H9 (cell line): ENCODE data around the gene GPBP1L1. TPM values are rescaled to one million over a fixed set of nuclear protein-coding genes. Genes with fewer than 3 reads are reported as not detected.

Experiments used
- DNase-seq: peaks from one replicate; pipeline ENCODE4 v3.0.0-alpha.2; 2017
- H2AFZ ChIP-seq: one replicate; pipeline ENCODE4 v1.6.1; 2013; ENCODE audit warnings: mild to moderate bottlenecking, low read length, control low read depth, moderate library complexity
- H2AK5ac ChIP-seq: 2 replicates; pipeline ENCODE4 v1.6.1; 2013; ENCODE audit warnings: low read length, control low read depth, mixed read lengths; ENCODE audit not compliant: insufficient read length
- H2BK120ac ChIP-seq: one replicate; pipeline ENCODE4 v1.6.1; 2013; ENCODE audit warnings: low read depth, mild to moderate bottlenecking, low read length, control low read depth, inconsistent platforms; ENCODE audit not compliant: poor library complexity, severe bottlenecking
- H2BK12ac ChIP-seq: 2 replicates; pipeline ENCODE4 v1.6.1; 2013; ENCODE audit warnings: low read length, control low read depth, mixed read lengths, low read depth; ENCODE audit not compliant: insufficient read length
- H2BK15ac ChIP-seq: 2 replicates; pipeline ENCODE4 v1.6.1; 2013; ENCODE audit warnings: low read depth, low read length, control low read depth
- H2BK20ac ChIP-seq: one replicate; pipeline ENCODE4 v1.6.1; 2013; ENCODE audit warnings: low read depth, mild to moderate bottlenecking, low read length, control low read depth, inconsistent platforms; ENCODE audit not compliant: poor library complexity, severe bottlenecking
- H2BK5ac ChIP-seq: 2 replicates; pipeline ENCODE4 v1.6.1; 2013; ENCODE audit warnings: low read length, control low read depth, mixed read lengths; ENCODE audit not compliant: insufficient read length
- H3K14ac ChIP-seq: 2 replicates; pipeline ENCODE4 v1.6.1; 2013; ENCODE audit warnings: low read length, control low read depth; ENCODE audit not compliant: insufficient read depth
- H3K18ac ChIP-seq: 2 replicates; pipeline ENCODE4 v1.6.1; 2013; ENCODE audit warnings: low read depth, mild to moderate bottlenecking, mixed read lengths, low read length, control low read depth; ENCODE audit not compliant: insufficient read length
- H3K23ac ChIP-seq: 2 replicates; pipeline ENCODE4 v1.6.1; 2013; ENCODE audit warnings: low read length, control low read depth, mixed read lengths, low read depth; ENCODE audit not compliant: insufficient read length
- H3K23me2 ChIP-seq: 2 replicates; pipeline ENCODE4 v1.6.1; 2013; ENCODE audit warnings: low read depth, mild to moderate bottlenecking, mixed read lengths, low read length, control low read depth; ENCODE audit not compliant: insufficient read length, poor library complexity, severe bottlenecking
- H3K27ac ChIP-seq: 2 replicates; pipeline ENCODE4 v1.5.1; 2013; ENCODE audit warnings: low read length, control low read depth, mixed read lengths, low read depth; ENCODE audit not compliant: insufficient read length
- H3K27me3 ChIP-seq: 2 replicates; pipeline ENCODE4 v1.6.1; 2013; ENCODE audit warnings: low read length, control low read depth, inconsistent platforms; ENCODE audit not compliant: insufficient read depth
- H3K4ac ChIP-seq: 2 replicates; pipeline ENCODE4 v1.6.1; 2013; ENCODE audit warnings: low read depth, mild to moderate bottlenecking, control low read depth, inconsistent platforms, low read length, moderate library complexity
- H3K4me1 ChIP-seq: 2 replicates; pipeline ENCODE4 v1.6.1; 2013; ENCODE audit warnings: low read length, control low read depth, inconsistent platforms; ENCODE audit not compliant: insufficient read depth
- H3K4me2 ChIP-seq: 2 replicates; pipeline ENCODE4 v1.6.1; 2013; ENCODE audit warnings: low read length, control low read depth, mixed read lengths; ENCODE audit not compliant: insufficient read length, insufficient read depth
- H3K56ac ChIP-seq: 2 replicates; pipeline ENCODE4 v1.6.1; 2013; ENCODE audit warnings: low read depth, mild to moderate bottlenecking, mixed read lengths, low read length, control low read depth; ENCODE audit not compliant: insufficient read length
- H3K79me1 ChIP-seq: 2 replicates; pipeline ENCODE4 v1.6.1; 2013; ENCODE audit warnings: low read depth, mild to moderate bottlenecking, moderate library complexity, low read length, control low read depth, inconsistent platforms; ENCODE audit not compliant: insufficient read depth, poor library complexity, severe bottlenecking
- H3K79me2 ChIP-seq: 2 replicates; pipeline ENCODE4 v1.6.1; 2013; ENCODE audit warnings: low read length, control low read depth, inconsistent platforms; ENCODE audit not compliant: insufficient read depth
- H3K9ac ChIP-seq: 2 replicates; pipeline ENCODE4 v1.6.1; 2013; ENCODE audit warnings: low read length, control low read depth, mixed read lengths; ENCODE audit not compliant: insufficient read length; ENCODE audit errors: extremely low read depth
- H3K9me3 ChIP-seq: one replicate; pipeline ENCODE4 v1.6.1; 2013; ENCODE audit warnings: low read depth, low read length, inconsistent platforms; ENCODE audit not compliant: control insufficient read depth
- H3T11ph ChIP-seq: one replicate; pipeline ENCODE4 v1.6.1; 2013; ENCODE audit warnings: mild to moderate bottlenecking, low read length, control low read depth, inconsistent platforms
- H4K20me1 ChIP-seq: one replicate; pipeline ENCODE4 v1.6.1; 2013; ENCODE audit not compliant: control insufficient read depth, insufficient read length, insufficient read depth
- H4K5ac ChIP-seq: 2 replicates; pipeline ENCODE4 v1.6.1; 2013; ENCODE audit warnings: low read depth, mild to moderate bottlenecking, mixed read lengths, low read length, control low read depth; ENCODE audit not compliant: insufficient read length
- H4K8ac ChIP-seq: replicated peaks from 2 replicates; pipeline ENCODE4 v1.6.1; 2013; ENCODE audit warnings: low read length, control low read depth, mixed read lengths, low read depth; ENCODE audit not compliant: insufficient read length
- H4K91ac ChIP-seq: 2 replicates; pipeline ENCODE4 v1.6.1; 2013; ENCODE audit warnings: low read depth, mild to moderate bottlenecking, moderate library complexity, mixed read lengths, low read length, control low read depth; ENCODE audit not compliant: insufficient read length
- H3K27ac Mint-ChIP-seq, 3 experiments: 2 replicates in 2 of 3; 3 replicates in 1 of 3; pipeline ENCODE4 v1.8.0; 2020 to 2021; ENCODE audit warnings: mixed read lengths in 3 of 3, mild to moderate bottlenecking in 1 of 3, moderate library complexity in 1 of 3
- H3K27me3 Mint-ChIP-seq: 2 replicates; pipeline ENCODE4 v1.8.0; 2021; ENCODE audit warnings: low read depth, mild to moderate bottlenecking, moderate library complexity, mixed read lengths
- H3K36me3 Mint-ChIP-seq, 3 experiments: 2 replicates in 2 of 3; 3 replicates in 1 of 3; pipeline ENCODE4 v1.8.0; 2020 to 2021; ENCODE audit warnings: low read depth in 3 of 3, mixed read lengths in 3 of 3; ENCODE audit not compliant: insufficient read depth in 1 of 3
- H3K4me1 Mint-ChIP-seq, 2 experiments: 2 replicates each; pipeline ENCODE4 v1.8.0; 2020; ENCODE audit warnings: mixed read lengths in 2 of 2
- H3K4me3 Mint-ChIP-seq, 2 experiments: 2 replicates in 1 of 2; 3 replicates in 1 of 2; pipeline ENCODE4 v1.8.0; 2020 to 2021; ENCODE audit warnings: mild to moderate bottlenecking in 2 of 2, mixed read lengths in 2 of 2, moderate library complexity in 1 of 2
- H3K9me3 Mint-ChIP-seq, 2 experiments: 2 replicates in 1 of 2; 3 replicates in 1 of 2; pipeline ENCODE4 v1.8.0; 2020; ENCODE audit warnings: mild to moderate bottlenecking in 2 of 2, mixed read lengths in 2 of 2, moderate library complexity in 1 of 2
- total RNA-seq: library from RNA; stranded (reverse); gene quantifications from 2 replicates; pipeline ENCODE4 v1.2.1, GENCODE V29; 2021
- TF ChIP-seq, protein P1 (sequence below): fragments of 200-600 bp; sonication (generic); conservative IDR thresholded peaks from 3 replicates; pipeline ENCODE4 v1.8.0; 2021; ENCODE audit warnings: antibody characterized with exemption, mild to moderate bottlenecking

GPBP1L1 gene
- total RNA-seq, 1 experiment from 2014 or later, result 115 TPM

DNA sequence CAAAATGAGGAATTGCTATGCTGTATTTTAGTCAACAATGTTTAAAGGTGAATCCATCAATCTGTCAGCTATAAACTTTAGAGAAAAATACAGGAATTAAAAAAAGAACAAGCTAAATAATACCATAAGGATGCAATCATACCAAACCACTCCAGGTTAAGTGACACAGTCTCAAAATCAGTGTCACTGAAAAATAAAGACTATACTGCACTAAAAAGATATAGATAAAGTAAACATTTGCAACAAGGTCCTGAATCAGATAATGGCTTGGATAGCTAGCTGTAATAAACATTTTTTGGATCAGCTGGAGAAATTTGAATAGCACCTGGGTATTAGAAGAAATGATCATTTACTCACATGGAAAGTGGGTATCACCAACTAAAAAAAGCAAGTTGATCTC lies 7.8 kb downstream of the GPBP1L1 start:
- Histone ChIP-seq H4K5ac (no peak overlapping the region), H3K14ac (no peak overlapping the region), H3K9me3 (no peaks in the 10 kb centered on the region), H2AK5ac (no peak overlapping the region), H2BK15ac (no peak overlapping the region), H3K23me2 (no peaks in the 10 kb centered on the region), H2BK120ac (no peak overlapping the region), H2BK12ac (no peak overlapping the region), H3K4ac (no peak overlapping the region), H3K27me3 (no peaks in the 10 kb centered on the region), H2BK20ac (no peak overlapping the region), H3K79me2 (peaks cover 64% of the 10 kb centered on the region), H3K23ac (no peak overlapping the region), H3K56ac (no peak overlapping the region), H3K4me1 (peaks cover 6% of the 10 kb centered on the region; the same call in 1 of the 2 replicates), H3K4me2 (no peak overlapping the region), H2AFZ (no peak overlapping the region), H4K20me1 (no peaks in the 10 kb centered on the region), H3K9ac (no peak overlapping the region), H3T11ph (no peak overlapping the region), H4K91ac (no peak overlapping the region), H4K8ac (no peak overlapping the region), H3K79me1 (peaks cover 3% of the 10 kb centered on the region), H3K18ac (no peak overlapping the region), H2BK5ac (no peak overlapping the region), H3K27ac (no peak overlapping the region)
- Mint-ChIP-seq H3K36me3 (peaks cover 2 to 4% (median 2%) of the 10 kb centered on the region in 3 experiments; a peak in 4 of 7 replicates), H3K4me1 (peaks cover 65 to 69% of the 10 kb centered on the region in 2 experiments), H3K9me3 (no peaks in the 10 kb centered on the region), H3K4me3 (no peak overlapping the region), H3K27ac (no peak overlapping the region), H3K27me3 (no peaks in the 10 kb centered on the region)
- TF ChIP-seq, protein P1, sequence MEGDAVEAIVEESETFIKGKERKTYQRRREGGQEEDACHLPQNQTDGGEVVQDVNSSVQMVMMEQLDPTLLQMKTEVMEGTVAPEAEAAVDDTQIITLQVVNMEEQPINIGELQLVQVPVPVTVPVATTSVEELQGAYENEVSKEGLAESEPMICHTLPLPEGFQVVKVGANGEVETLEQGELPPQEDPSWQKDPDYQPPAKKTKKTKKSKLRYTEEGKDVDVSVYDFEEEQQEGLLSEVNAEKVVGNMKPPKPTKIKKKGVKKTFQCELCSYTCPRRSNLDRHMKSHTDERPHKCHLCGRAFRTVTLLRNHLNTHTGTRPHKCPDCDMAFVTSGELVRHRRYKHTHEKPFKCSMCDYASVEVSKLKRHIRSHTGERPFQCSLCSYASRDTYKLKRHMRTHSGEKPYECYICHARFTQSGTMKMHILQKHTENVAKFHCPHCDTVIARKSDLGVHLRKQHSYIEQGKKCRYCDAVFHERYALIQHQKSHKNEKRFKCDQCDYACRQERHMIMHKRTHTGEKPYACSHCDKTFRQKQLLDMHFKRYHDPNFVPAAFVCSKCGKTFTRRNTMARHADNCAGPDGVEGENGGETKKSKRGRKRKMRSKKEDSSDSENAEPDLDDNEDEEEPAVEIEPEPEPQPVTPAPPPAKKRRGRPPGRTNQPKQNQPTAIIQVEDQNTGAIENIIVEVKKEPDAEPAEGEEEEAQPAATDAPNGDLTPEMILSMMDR, result no peak
- DNase-seq, result no peak
